GM12872 (cell line): Measurements from ENCODE around the gene DDX59.

ENCODE experiments used
- CTCF ChIP-seq: IDR thresholded peaks from 3 replicates; pipeline ENCODE4 v1.5.1; 2011; ENCODE audit warnings: low read depth, mild to moderate bottlenecking, low read length, moderate library complexity; ENCODE audit not compliant: insufficient read depth

The DDX59 gene

GRCh38 chr1:200627575-200628222 is 42.0 kb downstream of the DDX59 start:
- no peak for TF ChIP-seq CTCF

DNA sequence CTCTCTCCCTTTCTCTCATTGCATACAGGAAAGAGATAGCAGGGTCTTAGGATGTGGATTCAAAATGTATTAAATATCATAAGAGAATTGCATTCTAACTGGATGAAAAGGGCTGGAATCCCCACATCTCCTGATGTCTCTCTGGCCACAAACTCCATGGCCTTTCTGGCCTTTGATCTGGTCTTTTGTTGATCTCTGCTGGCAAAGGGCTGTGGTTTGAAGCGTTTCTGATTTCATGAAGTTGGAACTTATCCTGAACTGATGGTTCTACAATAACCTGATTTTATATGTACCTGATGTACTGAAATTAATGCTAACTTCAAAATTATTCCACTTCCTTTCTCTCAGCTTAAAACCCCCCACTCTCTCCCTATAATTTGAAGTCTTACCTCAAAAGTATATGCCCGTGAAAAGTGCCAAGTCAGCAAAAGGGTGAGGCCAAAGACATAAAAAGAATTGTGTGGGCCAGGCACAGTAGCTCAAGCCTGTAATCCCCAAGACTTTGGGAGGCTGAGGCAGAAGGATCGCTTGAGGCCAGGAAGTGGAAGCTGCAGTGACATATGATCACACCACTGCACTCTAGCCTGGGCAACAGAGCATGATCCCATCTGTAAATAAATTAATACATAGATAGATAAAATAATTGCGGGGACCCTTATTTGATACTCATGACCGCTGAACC is 42.7 kb downstream of the DDX59 start:
- TF ChIP-seq CTCF, result no peak

GRCh38 chr1:200625381-200625824 is 44.3 kb downstream of the DDX59 start:
- TF ChIP-seq CTCF, result no peak

- no peak for TF ChIP-seq CTCF
Measured at GRCh38 chr1:200624679-200625335, 44.9 kb downstream of the DDX59 start.

DNA sequence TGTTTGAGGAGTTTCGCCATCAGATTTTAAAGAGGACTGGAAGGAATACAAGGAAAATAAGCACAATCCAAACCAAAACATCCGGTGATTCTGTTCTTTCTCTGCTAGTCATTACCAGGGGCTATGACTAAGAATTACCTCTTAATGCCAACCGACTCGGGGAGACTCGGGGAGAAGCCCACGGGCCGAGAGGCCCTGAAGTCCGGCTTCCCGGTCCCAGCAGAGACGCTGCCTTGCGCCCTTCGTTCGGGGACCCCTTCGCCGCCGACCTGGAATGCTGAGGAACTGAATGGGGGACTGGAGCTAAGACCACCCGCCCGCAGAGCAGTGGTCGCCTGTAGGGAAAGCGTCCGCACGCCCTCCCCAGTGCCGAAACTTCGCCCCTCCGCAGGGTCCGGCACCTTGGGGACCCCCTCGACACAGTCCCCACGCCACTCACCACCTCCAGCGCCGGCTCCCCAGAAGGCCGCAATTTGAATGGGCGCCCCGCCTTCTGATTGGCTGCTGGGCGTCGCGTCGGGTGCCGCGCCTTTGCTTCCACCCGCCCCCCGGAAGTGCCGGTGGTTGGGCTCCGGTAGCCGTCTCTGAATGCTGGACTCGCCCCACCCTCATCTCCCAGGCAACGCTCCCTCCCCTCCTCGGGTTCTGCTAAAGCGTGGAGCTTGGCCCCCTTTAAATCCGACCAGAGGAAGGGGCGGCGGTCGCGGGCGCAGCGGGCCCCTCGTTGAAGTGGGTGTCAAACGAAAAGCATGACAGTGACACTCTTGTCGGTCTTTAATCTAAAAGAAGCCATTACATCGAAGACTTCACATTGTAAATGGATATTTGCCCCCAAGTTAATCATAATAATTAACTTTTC is 49.2 kb downstream of the DDX59 start, which contains the start of gene KIF14:
Gene KIF14 (minus strand): TSS at position 479 of the 859 bp plus-strand sequence. CDS start 2,028 bp downstream, outside the sequence.
- no peak for TF ChIP-seq CTCF

DNA sequence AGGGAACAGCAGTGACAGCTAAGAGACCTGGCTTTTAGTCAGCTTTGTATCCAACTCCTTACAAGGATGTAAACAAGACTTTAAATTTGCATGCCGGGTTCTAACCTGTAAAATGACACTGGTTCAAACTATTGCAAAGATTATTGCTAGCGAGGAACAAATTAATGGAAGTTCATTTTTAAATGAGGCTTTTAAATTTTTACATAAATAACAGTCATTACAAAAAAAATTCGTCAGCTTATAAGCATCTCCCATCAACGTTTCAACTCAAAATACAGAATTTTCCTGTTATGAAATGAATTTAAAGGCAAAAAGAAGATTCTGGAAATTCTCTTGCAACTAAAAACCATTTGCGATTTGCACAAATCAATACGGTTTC is 49.8 kb downstream of the DDX59 start:
- no peak for TF ChIP-seq CTCF

DNA sequence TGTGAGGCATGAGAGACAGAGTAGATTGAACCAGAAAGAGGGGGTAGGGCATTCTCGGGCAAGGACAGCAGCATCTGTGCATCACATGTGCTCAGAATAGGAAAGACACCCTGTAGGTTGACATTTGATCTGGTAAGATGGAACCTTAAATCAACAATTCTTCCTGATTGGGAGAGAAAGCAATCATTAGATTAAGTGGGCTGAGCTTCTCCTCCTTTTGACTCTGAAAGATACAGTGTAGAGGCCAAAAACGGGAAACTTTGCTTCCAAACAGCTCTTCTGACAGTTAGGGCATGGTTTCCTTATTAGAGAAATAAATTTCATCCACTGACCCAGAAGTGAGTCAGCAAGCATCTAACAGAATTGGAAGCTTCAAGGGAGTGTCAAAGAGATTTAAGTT is 58.9 kb downstream of the DDX59 start:
- no peak for TF ChIP-seq CTCF
